Brain microvascular endothelial cell (primary cell): ENCODE results near the gene ZRANB1.

Experiments used
- DNase-seq: peaks from one replicate; pipeline ENCODE4 v3.0.0-alpha.2; 2020
- H3K27ac ChIP-seq: fragments of 250-450 bp; sonication (Bioruptor Pico); 2 replicates; pipeline ENCODE4 v1.5.1; 2020; ENCODE audit warnings: mild to moderate bottlenecking, moderate library complexity
- H3K27me3 ChIP-seq: fragments of 250-450 bp; sonication (Bioruptor Pico); replicated peaks from 2 replicates; pipeline ENCODE4 v1.5.1; 2020; ENCODE audit warnings: mild to moderate bottlenecking
- H3K36me3 ChIP-seq: fragments of 250-450 bp; sonication (Bioruptor Pico); replicated peaks from 2 replicates; pipeline ENCODE4 v1.5.1; 2020; ENCODE audit warnings: mild to moderate bottlenecking
- H3K4me3 ChIP-seq: 2 replicates; pipeline ENCODE4 v1.5.1; 2011; ENCODE audit warnings: low read depth, mild to moderate bottlenecking, control low read depth, low read length, moderate library complexity
- in situ Hi-C: cut with HindIII; loops from 2 replicates; pipeline ENCODE4 v1.10.0; 2017; ENCODE audit warnings: low sequenced_read_pairs, low pct_ligation_motif_present
- TF ChIP-seq, protein P1 (sequence below): IDR thresholded peaks from 2 replicates; pipeline ENCODE4 v1.5.1; 2011; ENCODE audit warnings: low read depth, mild to moderate bottlenecking, moderate library complexity, low read length, control low read depth, inconsistent platforms; ENCODE audit errors: missing control alignments

Gene ZRANB1

DNA sequence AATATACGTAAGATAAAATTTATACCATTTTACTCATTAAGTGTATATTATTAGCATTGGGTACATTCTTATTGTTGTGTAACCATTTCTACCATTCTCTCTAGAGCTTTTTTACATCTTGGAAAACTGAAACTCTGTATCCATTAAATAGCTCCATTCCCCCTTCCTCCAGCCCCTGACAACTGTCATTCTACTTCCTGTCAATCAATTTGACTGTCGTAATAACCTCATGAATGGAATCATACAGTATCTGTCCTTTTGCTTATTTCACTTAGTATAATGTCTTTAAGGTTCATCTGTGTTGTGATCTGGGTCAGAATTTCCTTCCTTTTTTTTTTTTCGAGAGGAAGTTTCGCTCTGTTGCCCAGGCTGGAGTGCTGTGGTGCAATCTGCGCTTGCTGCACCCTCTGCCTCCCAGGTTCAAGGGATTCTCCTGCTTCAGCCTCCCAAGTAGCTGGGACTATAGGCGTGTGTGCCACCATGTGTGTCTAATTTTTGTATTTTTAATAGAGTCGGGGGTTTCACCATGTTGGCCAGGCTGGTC is 15.6 kb downstream of the ZRANB1 start:
- Histone ChIP-seq H3K27ac (no peak overlapping the region), H3K36me3 (no peaks in the 10 kb centered on the region), H3K27me3 (no peaks in the 10 kb centered on the region), H3K4me3 (no peak overlapping the region)
- DNase-seq: no peak
- TF ChIP-seq, protein P1, sequence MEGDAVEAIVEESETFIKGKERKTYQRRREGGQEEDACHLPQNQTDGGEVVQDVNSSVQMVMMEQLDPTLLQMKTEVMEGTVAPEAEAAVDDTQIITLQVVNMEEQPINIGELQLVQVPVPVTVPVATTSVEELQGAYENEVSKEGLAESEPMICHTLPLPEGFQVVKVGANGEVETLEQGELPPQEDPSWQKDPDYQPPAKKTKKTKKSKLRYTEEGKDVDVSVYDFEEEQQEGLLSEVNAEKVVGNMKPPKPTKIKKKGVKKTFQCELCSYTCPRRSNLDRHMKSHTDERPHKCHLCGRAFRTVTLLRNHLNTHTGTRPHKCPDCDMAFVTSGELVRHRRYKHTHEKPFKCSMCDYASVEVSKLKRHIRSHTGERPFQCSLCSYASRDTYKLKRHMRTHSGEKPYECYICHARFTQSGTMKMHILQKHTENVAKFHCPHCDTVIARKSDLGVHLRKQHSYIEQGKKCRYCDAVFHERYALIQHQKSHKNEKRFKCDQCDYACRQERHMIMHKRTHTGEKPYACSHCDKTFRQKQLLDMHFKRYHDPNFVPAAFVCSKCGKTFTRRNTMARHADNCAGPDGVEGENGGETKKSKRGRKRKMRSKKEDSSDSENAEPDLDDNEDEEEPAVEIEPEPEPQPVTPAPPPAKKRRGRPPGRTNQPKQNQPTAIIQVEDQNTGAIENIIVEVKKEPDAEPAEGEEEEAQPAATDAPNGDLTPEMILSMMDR: no peak
- in situ Hi-C loops: no loop called here

DNA sequence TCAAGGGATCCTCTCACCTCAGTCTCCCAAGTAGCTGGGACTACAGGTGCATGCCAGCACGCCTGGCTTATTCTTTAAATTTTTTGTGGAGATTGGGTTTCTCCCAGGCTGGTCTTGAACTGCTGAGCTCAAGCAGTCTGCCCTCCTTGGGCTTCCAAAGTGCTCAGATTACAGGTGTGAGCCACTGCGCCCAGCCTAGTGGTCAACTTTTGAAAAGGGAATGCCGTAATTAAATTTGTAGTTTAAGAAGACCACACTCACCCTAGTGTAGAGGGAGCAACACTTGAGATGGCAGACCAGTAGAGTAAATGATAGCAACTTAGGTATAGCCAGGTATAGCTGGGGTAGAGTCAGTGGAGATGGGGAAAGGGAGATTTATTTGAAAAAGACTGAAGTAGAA is 17.6 kb downstream of the ZRANB1 start:
- in situ Hi-C loops: no loop called here
- TF ChIP-seq, protein P1: no peak
- Histone ChIP-seq H3K27me3 (no peaks in the 10 kb centered on the region), H3K4me3 (no peak overlapping the region), H3K27ac (no peak overlapping the region), H3K36me3 (no peaks in the 10 kb centered on the region)
- DNase-seq: no peak

DNA sequence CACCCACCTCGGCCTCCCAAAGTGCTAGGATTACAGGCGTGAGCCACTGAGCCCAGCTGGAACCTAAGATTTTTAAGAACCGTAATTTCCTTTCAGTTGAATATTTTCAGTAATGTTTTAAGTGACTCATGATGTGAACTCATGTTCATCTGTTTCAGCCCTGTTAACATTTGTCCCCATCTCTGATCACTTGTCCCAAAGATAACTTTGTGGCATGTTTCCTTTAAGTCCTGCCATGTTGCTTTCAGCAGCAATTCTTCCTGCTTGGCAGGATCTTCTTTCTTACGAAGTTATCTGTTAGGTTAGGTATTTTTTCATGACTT is 19.3 kb downstream of the ZRANB1 start:
- Histone ChIP-seq H3K4me3 (no peak overlapping the region), H3K36me3 (no peaks in the 10 kb centered on the region), H3K27ac (peak overlapping the region; percentile 15), H3K27me3 (no peaks in the 10 kb centered on the region)
- in situ Hi-C loops: no loop called here
- TF ChIP-seq, protein P1: no peak
- no peak for DNase-seq

DNA sequence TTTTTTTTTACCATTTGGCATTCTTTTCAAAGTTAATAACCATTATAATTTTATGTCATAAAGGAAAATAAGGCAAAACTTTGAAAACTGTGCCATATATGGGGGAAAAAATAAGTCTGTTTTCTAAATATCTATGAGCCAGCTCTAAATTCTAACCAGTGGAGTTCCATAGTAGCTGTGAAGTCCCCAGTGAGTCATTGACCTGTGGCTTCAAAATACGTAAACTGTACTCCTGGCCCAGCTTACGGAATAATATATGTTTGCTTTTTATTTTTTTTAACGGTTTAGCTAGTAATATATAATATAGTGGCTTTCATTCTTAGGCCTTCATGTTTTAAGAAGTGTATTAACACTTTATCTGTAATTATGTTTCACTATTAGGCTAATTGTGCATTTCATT is 20.5 kb downstream of the ZRANB1 start:
- DNase-seq: peak; percentile 62
- Histone ChIP-seq H3K36me3 (no peaks in the 10 kb centered on the region), H3K27me3 (no peaks in the 10 kb centered on the region), H3K4me3 (no peak overlapping the region), H3K27ac (peak overlapping the region; percentile 48)
- in situ Hi-C loops: no loop called here
- TF ChIP-seq, protein P1: no peak

DNA sequence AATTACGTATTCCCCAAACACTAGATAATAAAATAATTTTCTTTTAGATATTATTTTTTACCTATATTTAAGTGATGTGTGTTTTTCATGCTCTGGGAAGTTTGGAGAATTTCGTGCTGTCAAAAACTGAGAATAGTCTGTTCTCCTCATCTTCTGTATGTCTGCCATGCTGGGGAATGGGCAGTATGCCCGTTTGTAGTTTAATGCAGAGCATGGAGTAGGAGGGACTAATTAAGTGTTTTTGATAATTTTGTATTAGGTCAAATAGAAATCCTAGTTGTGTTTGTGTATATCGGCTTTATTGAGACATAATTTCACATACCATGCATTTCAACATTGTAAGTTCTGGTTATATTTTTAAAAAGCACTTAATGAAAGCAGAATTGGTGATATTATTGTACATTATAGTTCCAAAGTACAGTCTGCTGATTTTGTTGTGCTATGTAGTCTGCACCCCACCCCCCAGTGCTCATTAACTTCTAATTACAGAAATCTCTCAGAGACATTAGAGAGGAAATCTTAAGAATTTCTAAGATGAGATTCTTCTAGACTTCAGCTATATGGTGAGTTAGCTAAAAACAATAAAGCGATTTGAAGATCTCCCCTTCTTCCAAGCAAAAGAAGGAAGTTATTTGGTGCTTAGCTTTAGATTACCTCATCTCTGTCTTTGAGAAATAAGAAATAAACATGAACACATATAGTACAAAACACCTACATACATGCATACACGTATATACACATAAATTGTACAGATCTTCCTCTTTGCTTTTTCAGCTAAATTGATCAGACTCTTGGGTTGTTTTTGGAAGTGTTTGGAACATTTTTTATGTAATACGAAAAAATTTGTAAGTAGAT is 22.2 kb downstream of the ZRANB1 start:
- DNase-seq: no peak
- in situ Hi-C loops: no loop called here
- H3K27ac ChIP-seq: no peak overlapping the region
- H3K4me3 ChIP-seq: no peak overlapping the region
- H3K27me3 ChIP-seq: no peaks in the 10 kb centered on the region
- TF ChIP-seq, protein P1: no peak
- no peaks in the 10 kb centered on the region for H3K36me3 ChIP-seq
